Measurements from ENCODE around the gene SERPINF2.

Gene SERPINF2

GRCh38 chr17:1714427-1714979, 28.2 kb upstream of the SERPINF2 start:
- Histone ChIP-seq H3K79me2 (ENCODE audit: insufficient read depth, low read length) (no peaks in the 10 kb centered on the region), H3K27ac (ENCODE audit: low read depth, low read length, poor library complexity, severe bottlenecking) (no peak overlapping the region), H3K9me2 (ENCODE audit: low read depth, low read length) (no peaks in the 10 kb centered on the region), H3K4me2 (ENCODE audit: low read length) (no peak overlapping the region), H3F3A (ENCODE audit: insufficient read depth, low read length) (peaks cover 4% of the 10 kb centered on the region; the same call in 1 of the 2 replicates), H3K4me3 (ENCODE audit: low read depth, low read length, poor library complexity, severe bottlenecking) (no peak overlapping the region), H4K20me1 (ENCODE audit: insufficient read depth, low read length) (no peaks in the 10 kb centered on the region), H2AFZ (ENCODE audit: low read length) (no peak overlapping the region), H3K9ac (ENCODE audit: low read length) (no peak overlapping the region), H3K4me1 (ENCODE audit: insufficient read depth, low read length, severe bottlenecking) (peaks cover 29% of the 10 kb centered on the region), H3K27me3 (ENCODE audit: insufficient read depth, low read length) (peaks cover 4% of the 10 kb centered on the region; the same call in 1 of the 2 replicates), H3K36me3 (ENCODE audit: insufficient read depth, low read length) (no peaks in the 10 kb centered on the region), H3K9me3 (ENCODE audit: low read length) (no peaks in the 10 kb centered on the region)
- TF ChIP-seq, protein P1, sequence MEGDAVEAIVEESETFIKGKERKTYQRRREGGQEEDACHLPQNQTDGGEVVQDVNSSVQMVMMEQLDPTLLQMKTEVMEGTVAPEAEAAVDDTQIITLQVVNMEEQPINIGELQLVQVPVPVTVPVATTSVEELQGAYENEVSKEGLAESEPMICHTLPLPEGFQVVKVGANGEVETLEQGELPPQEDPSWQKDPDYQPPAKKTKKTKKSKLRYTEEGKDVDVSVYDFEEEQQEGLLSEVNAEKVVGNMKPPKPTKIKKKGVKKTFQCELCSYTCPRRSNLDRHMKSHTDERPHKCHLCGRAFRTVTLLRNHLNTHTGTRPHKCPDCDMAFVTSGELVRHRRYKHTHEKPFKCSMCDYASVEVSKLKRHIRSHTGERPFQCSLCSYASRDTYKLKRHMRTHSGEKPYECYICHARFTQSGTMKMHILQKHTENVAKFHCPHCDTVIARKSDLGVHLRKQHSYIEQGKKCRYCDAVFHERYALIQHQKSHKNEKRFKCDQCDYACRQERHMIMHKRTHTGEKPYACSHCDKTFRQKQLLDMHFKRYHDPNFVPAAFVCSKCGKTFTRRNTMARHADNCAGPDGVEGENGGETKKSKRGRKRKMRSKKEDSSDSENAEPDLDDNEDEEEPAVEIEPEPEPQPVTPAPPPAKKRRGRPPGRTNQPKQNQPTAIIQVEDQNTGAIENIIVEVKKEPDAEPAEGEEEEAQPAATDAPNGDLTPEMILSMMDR (IDR thresholded peaks at IDR 0.05; ENCODE audit: low read length): no peak
- TF ChIP-seq EZH2 (IDR thresholded peaks at IDR 0.05; ENCODE audit: borderline replicate concordance, low read length): no peak

DNA sequence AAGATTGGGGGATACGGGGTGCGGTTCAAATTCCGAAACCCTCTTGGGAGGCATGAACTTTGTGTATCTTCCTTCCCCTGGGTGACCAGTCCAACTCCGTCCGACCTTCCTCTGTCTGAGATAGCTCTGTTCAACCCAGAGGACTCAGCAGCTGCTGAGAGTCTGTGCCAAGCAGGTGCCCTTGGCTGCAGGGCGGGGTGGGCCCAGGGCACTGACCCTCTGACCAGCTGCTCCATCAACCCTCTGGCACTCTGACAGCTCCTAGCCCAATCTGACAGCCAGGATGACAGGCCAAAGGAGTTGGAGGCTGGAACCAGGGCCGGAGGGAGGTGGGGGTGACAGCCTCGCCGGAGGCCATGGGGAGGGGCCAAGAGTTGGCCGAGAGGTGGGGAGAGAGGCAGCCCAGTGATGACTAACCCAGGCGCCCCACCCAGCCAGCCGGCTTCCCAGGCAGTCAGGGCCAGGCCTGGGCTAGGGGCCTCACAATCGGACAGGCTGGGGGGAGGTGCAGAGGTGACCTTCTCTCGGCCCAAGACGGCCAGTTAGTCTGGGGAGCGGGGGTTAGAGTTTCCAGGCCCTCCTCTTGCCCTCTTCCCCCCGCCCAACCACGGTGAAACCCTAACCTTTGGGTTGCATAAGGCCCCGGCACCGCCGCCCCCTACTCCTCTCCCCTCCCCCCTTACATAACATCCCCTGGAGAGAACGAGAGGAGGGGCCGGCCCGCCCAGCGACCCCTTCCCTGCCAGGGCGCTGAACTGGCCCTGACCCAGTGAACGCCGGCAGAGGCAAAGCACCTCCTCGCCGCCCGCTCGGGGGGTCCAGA, 27.5 kb upstream of the SERPINF2 start:
- Histone ChIP-seq H3K9me2 (ENCODE audit: low read depth, low read length) (no peaks in the 10 kb centered on the region), H3K27ac (ENCODE audit: low read depth, low read length, poor library complexity, severe bottlenecking) (no peak overlapping the region), H3K27me3 (ENCODE audit: insufficient read depth, low read length) (peaks cover 4% of the 10 kb centered on the region; the same call in 1 of the 2 replicates)

DNA sequence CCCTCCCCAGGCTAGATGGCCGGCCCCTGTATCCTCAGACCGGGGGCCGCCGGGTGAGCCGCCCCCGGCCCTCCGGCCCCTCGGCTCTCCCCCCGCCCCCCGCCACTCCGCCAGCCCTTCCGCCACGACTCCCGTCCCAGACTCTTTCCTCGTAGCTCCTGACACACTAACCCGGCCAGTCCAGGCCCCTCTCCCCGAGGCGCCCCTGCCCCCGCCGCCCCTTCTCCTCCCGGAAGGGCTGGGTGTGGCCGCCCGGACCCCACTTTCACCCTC, 26.9 kb upstream of the SERPINF2 start:
- Histone ChIP-seq H3K9me3 (ENCODE audit: low read length) (no peaks in the 10 kb centered on the region), H3K9ac (ENCODE audit: low read length) (peak overlapping the region; percentile 47), H2AFZ (ENCODE audit: low read length) (no peak overlapping the region), H3K27ac (ENCODE audit: low read depth, low read length, poor library complexity, severe bottlenecking) (no peak overlapping the region), H3K4me1 (ENCODE audit: insufficient read depth, low read length, severe bottlenecking) (peaks cover 34% of the 10 kb centered on the region), H4K20me1 (ENCODE audit: insufficient read depth, low read length) (no peaks in the 10 kb centered on the region), H3K79me2 (ENCODE audit: insufficient read depth, low read length) (no peaks in the 10 kb centered on the region), H3K4me3 (ENCODE audit: low read depth, low read length, poor library complexity, severe bottlenecking) (peak overlapping the region; percentile 74), H3K4me2 (ENCODE audit: low read length) (peak overlapping the region; percentile 67), H3F3A (ENCODE audit: insufficient read depth, low read length) (peaks cover 4% of the 10 kb centered on the region; the same call in 1 of the 2 replicates), H3K36me3 (ENCODE audit: insufficient read depth, low read length) (no peaks in the 10 kb centered on the region), H3K9me2 (ENCODE audit: low read depth, low read length) (no peaks in the 10 kb centered on the region), H3K27me3 (ENCODE audit: insufficient read depth, low read length) (peaks cover 2% of the 10 kb centered on the region; the same call in 1 of the 2 replicates)
- TF ChIP-seq EZH2 (IDR thresholded peaks at IDR 0.05; ENCODE audit: borderline replicate concordance, low read length): no peak
- TF ChIP-seq, protein P1 (IDR thresholded peaks at IDR 0.05; ENCODE audit: low read length): no peak

More for the DNA sequence above, 27.5 kb upstream of the SERPINF2 start:
- H3K36me3 ChIP-seq (ENCODE audit: insufficient read depth, low read length): no peaks in the 10 kb centered on the region
- H3K4me3 ChIP-seq (ENCODE audit: low read depth, low read length, poor library complexity, severe bottlenecking): peak overlapping the region; percentile 74
- TF ChIP-seq, protein P1 (IDR thresholded peaks at IDR 0.05; ENCODE audit: low read length): no peak
- TF ChIP-seq EZH2 (IDR thresholded peaks at IDR 0.05; ENCODE audit: borderline replicate concordance, low read length): no peak
- H3K9me3 ChIP-seq (ENCODE audit: low read length): no peaks in the 10 kb centered on the region
- H3F3A ChIP-seq (ENCODE audit: insufficient read depth, low read length): peaks cover 4% of the 10 kb centered on the region; the same call in 1 of the 2 replicates
- peaks cover 31% of the 10 kb centered on the region for H3K4me1 ChIP-seq (ENCODE audit: insufficient read depth, low read length, severe bottlenecking)
- H3K79me2 ChIP-seq (ENCODE audit: insufficient read depth, low read length): no peaks in the 10 kb centered on the region
- no peaks in the 10 kb centered on the region for H4K20me1 ChIP-seq (ENCODE audit: insufficient read depth, low read length)
- peak overlapping the region; percentile 67 for H3K4me2 ChIP-seq (ENCODE audit: low read length)
- H3K9ac ChIP-seq (ENCODE audit: low read length): peak overlapping the region; percentile 47
- H2AFZ ChIP-seq (ENCODE audit: low read length): no peak overlapping the region
